HEK293T (cell line): ENCODE results near the gene NPHP4.

ENCODE experiments used
- ARNT ChIP-seq: fragments of 450-650 bp; IDR thresholded peaks from 2 replicates; pipeline ENCODE4 v1.6.1; 2017; ENCODE audit warnings: mild to moderate bottlenecking
- BHLHE40 ChIP-seq: fragments of 450-650 bp; IDR thresholded peaks from 2 replicates; pipeline ENCODE4 v1.6.1; 2016; ENCODE audit warnings: mild to moderate bottlenecking, moderate library complexity, borderline replicate concordance
- ELF4 ChIP-seq: fragments of 450-650 bp; IDR thresholded peaks from 2 replicates; pipeline ENCODE4 v1.6.1; 2017; ENCODE audit warnings: antibody characterized with exemption
- FOXA1 ChIP-seq: fragments of 450-650 bp; IDR thresholded peaks from 2 replicates; pipeline ENCODE4 v1.6.1; 2016; ENCODE audit warnings: mild to moderate bottlenecking
- FOXM1 ChIP-seq: fragments of 450-650 bp; IDR thresholded peaks from 2 replicates; pipeline ENCODE4 v1.6.1; 2017; ENCODE audit warnings: mild to moderate bottlenecking, borderline replicate concordance
- HDGF ChIP-seq: fragments of 450-650 bp; IDR thresholded peaks from 2 replicates; pipeline ENCODE4 v1.6.1; 2017; ENCODE audit warnings: antibody characterized with exemption, borderline replicate concordance
- L3MBTL2 ChIP-seq: fragments of 450-650 bp; conservative IDR thresholded peaks from 2 replicates; pipeline ENCODE4 v1.6.1; 2016; ENCODE audit warnings: mild to moderate bottlenecking
- LEF1 ChIP-seq: fragments of 450-650 bp; IDR thresholded peaks from 2 replicates; pipeline ENCODE4 v1.6.1; 2017; ENCODE audit warnings: mild to moderate bottlenecking, borderline replicate concordance
- NFRKB ChIP-seq: fragments of 450-650 bp; IDR thresholded peaks from 2 replicates; pipeline ENCODE4 v1.6.1; 2016; ENCODE audit warnings: mild to moderate bottlenecking, moderate library complexity
- SP1 ChIP-seq: fragments of 450-650 bp; IDR thresholded peaks from 2 replicates; pipeline ENCODE4 v1.6.1; 2017
- SUZ12 ChIP-seq: fragments of 450-650 bp; IDR thresholded peaks from 2 replicates; pipeline ENCODE4 v1.6.1; 2016; ENCODE audit warnings: mild to moderate bottlenecking
- TARDBP ChIP-seq: fragments of 450-650 bp; IDR thresholded peaks from 2 replicates; pipeline ENCODE4 v1.6.1; 2016
- ZNF384 ChIP-seq: fragments of 450-650 bp; IDR thresholded peaks from 2 replicates; pipeline ENCODE4 v1.6.1; 2016
- TF ChIP-seq, protein P1 (sequence below): fragments of 450-650 bp; IDR thresholded peaks from 2 replicates; pipeline ENCODE4 v1.6.1; 2016

GRCh38 chr1:6025269-6026094 is 33.3 kb upstream of the NPHP4 start:
- TF ChIP-seq L3MBTL2 (no peak), NFRKB (no peak), SUZ12 (no peak), FOXA1 (no peak), HDGF (no peak), BHLHE40 (no peak), FOXM1 (no peak), ARNT (no peak), ZNF384 (no peak), SP1 (no peak), TARDBP (no peak), ELF4 (no peak), LEF1 (no peak)
- TF ChIP-seq, protein P1, sequence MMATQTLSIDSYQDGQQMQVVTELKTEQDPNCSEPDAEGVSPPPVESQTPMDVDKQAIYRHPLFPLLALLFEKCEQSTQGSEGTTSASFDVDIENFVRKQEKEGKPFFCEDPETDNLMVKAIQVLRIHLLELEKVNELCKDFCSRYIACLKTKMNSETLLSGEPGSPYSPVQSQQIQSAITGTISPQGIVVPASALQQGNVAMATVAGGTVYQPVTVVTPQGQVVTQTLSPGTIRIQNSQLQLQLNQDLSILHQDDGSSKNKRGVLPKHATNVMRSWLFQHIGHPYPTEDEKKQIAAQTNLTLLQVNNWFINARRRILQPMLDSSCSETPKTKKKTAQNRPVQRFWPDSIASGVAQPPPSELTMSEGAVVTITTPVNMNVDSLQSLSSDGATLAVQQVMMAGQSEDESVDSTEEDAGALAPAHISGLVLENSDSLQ, result no peak
